Naive thymus-derived CD8-positive, alpha-beta T cell (primary cell): ENCODE measurements around the gene HSPB9. TPM values are rescaled to one million over a fixed set of nuclear protein-coding genes. Genes with fewer than 3 reads are reported as not detected.

Experiments
- ATAC-seq, 2 donors: fragments of 150-1000 bp; cut with Tn5 transposase in 1 of 2; sonication (Bioruptor Pico), chemical (Tn5 transposase) in 1 of 2; 1 replicate in 1 of 2; 2 replicates in 1 of 2; pipeline ENCODE4 v1.10.0; 2021; ENCODE audit warnings: mild to moderate bottlenecking in 2 of 2, moderate library complexity in 2 of 2
- POLR2A ChIA-PET: fragments of 350-600 bp; sonication (Branson Sonifier 250); formaldehyde crosslinking; loops from one replicate; lab custom pipeline; 2021; ENCODE audit warnings: antibody characterized with exemption; lab: Charles Lee
- DNase-seq, 10 donors: peaks; one replicate each; pipeline versions ENCODE4 v3.0.0 to v3.0.0-alpha.2; 2020 to 2022
- H3K27ac Mint-ChIP-seq, 10 donors: one replicate each; pipeline ENCODE4 v1.8.0; 2020 to 2022; ENCODE audit warnings: mild to moderate bottlenecking in 10 of 10, mixed read lengths in 10 of 10, moderate library complexity in 4 of 10, inconsistent platforms in 1 of 10
- H3K27me3 Mint-ChIP-seq, 5 donors: one replicate each; pipeline ENCODE4 v1.8.0; 2021 to 2022; ENCODE audit warnings: mixed read lengths in 5 of 5
- H3K36me3 Mint-ChIP-seq, 3 donors: one replicate each; pipeline ENCODE4 v1.8.0; 2020 to 2022; ENCODE audit warnings: mixed read lengths in 3 of 3, mild to moderate bottlenecking in 2 of 3, inconsistent platforms in 1 of 3
- H3K4me1 Mint-ChIP-seq, 4 donors: one replicate each; pipeline ENCODE4 v1.8.0; 2021 to 2022; ENCODE audit warnings: mixed read lengths in 4 of 4
- H3K4me3 Mint-ChIP-seq, 10 donors: one replicate each; pipeline ENCODE4 v1.8.0; 2020 to 2022; ENCODE audit warnings: mild to moderate bottlenecking in 10 of 10, mixed read lengths in 10 of 10, moderate library complexity in 6 of 10, inconsistent platforms in 1 of 10
- H3K9me3 Mint-ChIP-seq, 9 donors: one replicate each; pipeline ENCODE4 v1.8.0; 2020 to 2022; ENCODE audit warnings: mixed read lengths in 9 of 9, mild to moderate bottlenecking in 3 of 9, inconsistent platforms in 1 of 9, moderate library complexity in 1 of 9
- polyA plus RNA-seq, 3 donors: library from polyadenylated mRNA; unstranded; fragments of 300-500 nt; fragmentation: Illumina TruSeq; gene quantifications; one replicate each; pipeline ENCODE4 v1.2.3, GENCODE V29; 2021
- total RNA-seq, 8 experiments: library from RNA in 2 of 8; stranded (reverse) in 2 of 8; gene quantifications; one replicate each; pipeline ENCODE4 v1.2.3 and lab custom pipeline; 2021 to 2026

HSPB9 gene
- total and polyA plus RNA-seq, 5 experiments from 2014 or later = not detected

- POLR2A ChIA-PET = interaction anchor here (0.8 kb wide), 1 partner anchor 67 kb away, joined by 3 read pairs; the partner anchor contains the start of gene GHDC
- Mint-ChIP-seq H3K27ac (peak overlapping the region in 2 of 10 donors; percentile 27 to 31), H3K4me3 (no peak overlapping the region), H3K27me3 (no peaks in the 10 kb centered on the region), H3K36me3 (peaks cover 0 to 64% (median 10%) of the 10 kb centered on the region in 3 donors), H3K4me1 (peaks cover 8 to 16% (median 13%) of the 10 kb centered on the region in 4 donors), H3K9me3 (no peaks in the 10 kb centered on the region)
- ATAC-seq = no peak
- DNase-seq = no peak
These were observed 4.2 kb downstream of the HSPB9 start for GRCh38 chr17:42126836-42127235.

- H3K27me3 Mint-ChIP-seq = no peaks in the 10 kb centered on the region
- H3K4me3 Mint-ChIP-seq = no peak overlapping the region
These were observed 4.8 kb downstream of the HSPB9 start for GRCh38 chr17:42127414-42127813.

GRCh38 chr17:42129109-42129837 is 6.7 kb downstream of the HSPB9 start:
- H3K27me3 Mint-ChIP-seq = no peaks in the 10 kb centered on the region
- POLR2A ChIA-PET = interaction anchor here (0.7 kb wide), 1 partner anchor 9 kb away, joined by 3 read pairs; no protein-coding TSS in a partner anchor
- ATAC-seq = no peak
- peaks cover 21 to 40% (median 36%) of the 10 kb centered on the region in 4 donors for H3K4me1 Mint-ChIP-seq
- peaks cover 0 to 69% (median 10%) of the 10 kb centered on the region in 3 donors for H3K36me3 Mint-ChIP-seq
- no peak overlapping the region for H3K4me3 Mint-ChIP-seq
- no peaks in the 10 kb centered on the region for H3K9me3 Mint-ChIP-seq
- peak overlapping the region in 6 of 10 donors; percentile 9 to 64 (median 36) for H3K27ac Mint-ChIP-seq
- DNase-seq = no peak

More at GRCh38 chr17:42127414-42127813, 4.8 kb downstream of the HSPB9 start:
- Mint-ChIP-seq H3K4me1 (peaks cover 8 to 22% (median 19%) of the 10 kb centered on the region in 4 donors), H3K27ac (peak overlapping the region in 1 of 10 donors; percentile 22), H3K36me3 (peaks cover 0 to 64% (median 10%) of the 10 kb centered on the region in 3 donors), H3K9me3 (no peaks in the 10 kb centered on the region)
- no peak for DNase-seq
- ATAC-seq = no peak
- POLR2A ChIA-PET = interaction anchor here (0.7 kb wide), 1 partner anchor 354 kb away, joined by 3 read pairs; no protein-coding TSS in a partner anchor

- peak overlapping the region; percentile 10 to 89 (median 56) for H3K27ac Mint-ChIP-seq
- peaks cover 0 to 59% (median 10%) of the 10 kb centered on the region in 3 donors for H3K36me3 Mint-ChIP-seq
- peaks cover 21 to 50% (median 42%) of the 10 kb centered on the region in 4 donors for H3K4me1 Mint-ChIP-seq
These were observed 7.8 kb downstream of the HSPB9 start for GRCh38 chr17:42130310-42130936.

GRCh38 chr17:42131232-42131631 is 8.6 kb downstream of the HSPB9 start:
- Mint-ChIP-seq H3K36me3 (peaks cover 0 to 57% (median 10%) of the 10 kb centered on the region in 3 donors), H3K4me1 (peaks cover 25 to 58% (median 50%) of the 10 kb centered on the region in 4 donors)

More at GRCh38 chr17:42130310-42130936, 7.8 kb downstream of the HSPB9 start:
- no peak for DNase-seq
- peak overlapping the region in 1 of 10 donors; percentile 21 for H3K4me3 Mint-ChIP-seq
- H3K27me3 Mint-ChIP-seq = no peaks in the 10 kb centered on the region
- ATAC-seq = no peak
- POLR2A ChIA-PET = interaction anchor here (1.1 kb wide), 1 partner anchor 145 kb away, joined by 3 read pairs; no protein-coding TSS in a partner anchor
- H3K9me3 Mint-ChIP-seq = no peaks in the 10 kb centered on the region

GRCh38 chr17:42131981-42132432 is 9.4 kb downstream of the HSPB9 start:
- POLR2A ChIA-PET = interaction anchor here (0.6 kb wide), 1 partner anchor 153 kb away, joined by 3 read pairs; no protein-coding TSS in a partner anchor
- peak overlapping the region in 1 of 10 donors; percentile 64 for H3K4me3 Mint-ChIP-seq
- ATAC-seq (no peak), DNase-seq (no peak)
- peaks cover 0 to 57% (median 7%) of the 10 kb centered on the region in 3 donors for H3K36me3 Mint-ChIP-seq
- H3K27me3 Mint-ChIP-seq = no peaks in the 10 kb centered on the region
- peaks cover 27 to 65% (median 55%) of the 10 kb centered on the region in 4 donors for H3K4me1 Mint-ChIP-seq
- peak overlapping the region in 9 of 10 donors; percentile 39 to 92 (median 87) for H3K27ac Mint-ChIP-seq
- no peaks in the 10 kb centered on the region for H3K9me3 Mint-ChIP-seq

More at GRCh38 chr17:42131232-42131631, 8.6 kb downstream of the HSPB9 start:
- no peak overlapping the region for H3K4me3 Mint-ChIP-seq
- no peaks in the 10 kb centered on the region for H3K9me3 Mint-ChIP-seq
- POLR2A ChIA-PET = interaction anchor here (0.6 to 1.1 kb wide), 2 partner anchors 144 to 153 kb away, joined by 3 read pairs; no protein-coding TSS in a partner anchor
- peak overlapping the region; percentile 5 to 89 (median 62) for H3K27ac Mint-ChIP-seq
- DNase-seq = no peak
- ATAC-seq = no peak
- no peaks in the 10 kb centered on the region for H3K27me3 Mint-ChIP-seq

GRCh38 chr17:42132941-42133340 is 10.3 kb downstream of the HSPB9 start:
- DNase-seq (peak in 1 of 10 donors; percentile 10), ATAC-seq (peak; percentile 47 to 55)
- H3K4me3 Mint-ChIP-seq = peak overlapping the region in 8 of 10 donors; percentile 12 to 72 (median 59)
- H3K9me3 Mint-ChIP-seq = no peaks in the 10 kb centered on the region
- H3K36me3 Mint-ChIP-seq = peaks cover 0 to 57% (median 4%) of the 10 kb centered on the region in 3 donors
- H3K4me1 Mint-ChIP-seq = peaks cover 28 to 66% (median 58%) of the 10 kb centered on the region in 4 donors
- H3K27me3 Mint-ChIP-seq = no peaks in the 10 kb centered on the region
- POLR2A ChIA-PET = no interaction called here
- peak overlapping the region; percentile 57 to 93 (median 87) for H3K27ac Mint-ChIP-seq

GRCh38 chr17:42133461-42134041 is 10.9 kb downstream of the HSPB9 start:
- Mint-ChIP-seq H3K27ac (peak overlapping the region; percentile 57 to 93 (median 87)), H3K9me3 (no peaks in the 10 kb centered on the region), H3K27me3 (no peaks in the 10 kb centered on the region), H3K36me3 (peaks cover 0 to 57% (median 0%) of the 10 kb centered on the region in 3 donors), H3K4me1 (peaks cover 29 to 72% (median 63%) of the 10 kb centered on the region in 4 donors), H3K4me3 (peak overlapping the region in 9 of 10 donors; percentile 15 to 67 (median 49))
- DNase-seq (peak; percentile 32 to 77 (median 63)), ATAC-seq (peak; percentile 87 to 93)
- POLR2A ChIA-PET = no interaction called here

- no peak for ATAC-seq
- POLR2A ChIA-PET = interaction anchor here (0.7 kb wide), 3 partner anchors 62 to 249 kb away, joined by 3 read pairs; no protein-coding TSS in a partner anchor
- peaks cover 0 to 47% (median 0%) of the 10 kb centered on the region in 3 donors for H3K36me3 Mint-ChIP-seq
- H3K4me1 Mint-ChIP-seq = peaks cover 28 to 86% (median 74%) of the 10 kb centered on the region in 4 donors
- H3K9me3 Mint-ChIP-seq = no peaks in the 10 kb centered on the region
- DNase-seq = no peak
- H3K4me3 Mint-ChIP-seq = no peak overlapping the region
- peak overlapping the region in 4 of 10 donors; percentile 57 to 84 (median 76) for H3K27ac Mint-ChIP-seq
- H3K27me3 Mint-ChIP-seq = no peaks in the 10 kb centered on the region
These were observed 12.5 kb downstream of the HSPB9 start for GRCh38 chr17:42135151-42135550.

- Mint-ChIP-seq H3K36me3 (peaks cover 0 to 43% (median under 1%) of the 10 kb centered on the region in 3 donors), H3K27ac (peak overlapping the region in 8 of 10 donors; percentile 5 to 84 (median 68)), H3K27me3 (no peaks in the 10 kb centered on the region), H3K4me1 (peaks cover 25 to 82% (median 72%) of the 10 kb centered on the region in 4 donors), H3K4me3 (peak overlapping the region in 1 of 10 donors; percentile 28), H3K9me3 (no peaks in the 10 kb centered on the region)
- no peak for ATAC-seq
- no peak for DNase-seq
- POLR2A ChIA-PET = interaction anchor here (0.6 to 0.8 kb wide), 5 partner anchors 9 to 250 kb away, joined by 3 to 9 read pairs (median 4); partner anchors contain the start of gene RAB5C
These were observed 13.4 kb downstream of the HSPB9 start for GRCh38 chr17:42135664-42136653.

- POLR2A ChIA-PET = interaction anchor here (0.8 kb wide), 1 partner anchor 18 kb away, joined by 4 read pairs; the partner anchor contains the start of gene RAB5C
- H3K27me3 Mint-ChIP-seq = no peaks in the 10 kb centered on the region
- ATAC-seq = no peak
- H3K27ac Mint-ChIP-seq = peak overlapping the region in 2 of 10 donors; percentile 49 to 84
- H3K4me1 Mint-ChIP-seq = peaks cover 23 to 82% (median 72%) of the 10 kb centered on the region in 4 donors
- peaks cover 0 to 47% (median 2%) of the 10 kb centered on the region in 3 donors for H3K36me3 Mint-ChIP-seq
- DNase-seq = no peak
- no peak overlapping the region for H3K4me3 Mint-ChIP-seq
- H3K9me3 Mint-ChIP-seq = no peaks in the 10 kb centered on the region
These were observed 14.0 kb downstream of the HSPB9 start for GRCh38 chr17:42136654-42137051.
